ENCODE data around the gene CCDC188. TPM values are rescaled to one million over a fixed set of nuclear protein-coding genes. Genes with fewer than 3 reads are reported as not detected.
A peak's percentile ranks its signal among the peaks of the same experiment; 100 is the strongest.

CCDC188 gene
- total and polyA plus RNA-seq, 2 donors (not counting 1 experiment from before 2014, with no cell fraction given) = not detected

- H3K4me2 ChIP-seq (replicated peaks; ENCODE audit: low read depth, low read length, poor library complexity, severe bottlenecking) = peak within 1 kb of the TSS; percentile 95
- DNase-seq (peak; percentile 99), ATAC-seq (ENCODE audit: low read depth) (peak; percentile 84)
- no peaks in the 10 kb centered on the region for H3K27me3 ChIP-seq (replicated peaks in 1 of 4; ENCODE audit: control extremely low read depth in 1 of 4, control insufficient read depth in 3 of 4, insufficient read depth in 4 of 4, low read length in 3 of 4)
- intact Hi-C loops (cut with micrococcal nuclease) = loop anchor here (1.0 to 10.0 kb wide), 8 partner anchors 14 to 994 kb away; partner anchors contain the start of genes DGCR2, DGCR8, PI4KA and SNAP29
- TF ChIP-seq CTCF (IDR thresholded peaks at IDR 0.05) (peak; percentile 30), EZH2 (IDR thresholded peaks at IDR 0.05; ENCODE audit: borderline replicate concordance, insufficient read depth, low read depth, low read length, poor library complexity, severe bottlenecking) (no peak)
- no peaks in the 10 kb centered on the region for H3K9me3 ChIP-seq (ENCODE audit: control extremely low read depth in 1 of 3, control insufficient read depth in 2 of 3, insufficient read depth in 1 of 3, low read length in 2 of 3)
- H3K4me1 ChIP-seq (ENCODE audit: control insufficient read depth in 2 of 2, insufficient read depth in 2 of 2, low read length in 2 of 2) = peaks cover 19 to 40% of the 10 kb centered on the region in 2 donors
- H3K4me3 ChIP-seq (ENCODE audit: control extremely low read depth in 1 of 5, extremely low read depth in 1 of 5, insufficient read depth in 1 of 5, low read depth in 2 of 5, low read length in 4 of 5) = peak within 1 kb of the TSS; percentile 42 to 94 (median 80)
- Mint-ChIP-seq H3K9me3 (ENCODE audit: insufficient read depth) (no peaks in the 10 kb centered on the region), H3K4me1 (peaks cover 29% of the 10 kb centered on the region), H3K4me3 (peak within 1 kb of the TSS; percentile 93), H3K27me3 (no peaks in the 10 kb centered on the region), H3K27ac (peak within 1 kb of the TSS; percentile 94)
- WGBS (ENCODE audit: insufficient coverage) = under 1% methylated on average over 88 of the region's 88 CpGs
- peak within 1 kb of the TSS; percentile 84 for H2AFZ ChIP-seq (ENCODE audit: insufficient read depth, low read depth, low read length, poor library complexity, severe bottlenecking)
- POLR2A ChIA-PET = interaction anchor here (1.2 to 1.6 kb wide), 4 partner anchors 9 to 96 kb away, joined by 3 to 5 read pairs (median 3); partner anchors contain the start of gene TANGO2
- peaks cover 51% of the 10 kb centered on the region for H4K20me1 ChIP-seq (ENCODE audit: control insufficient read depth, insufficient read depth, low read length, poor library complexity, severe bottlenecking)
- peaks cover 62% of the 10 kb centered on the region for H3K79me2 ChIP-seq (ENCODE audit: control insufficient read depth, insufficient read depth, low read length)
- CTCF ChIA-PET = no interaction called here
- H3K36me3 ChIP-seq (replicated peaks in 1 of 2; ENCODE audit: control extremely low read depth in 1 of 2, control insufficient read depth in 1 of 2, extremely low read depth in 1 of 2, insufficient read depth in 2 of 2, low read length in 1 of 2) = peaks cover 0 to 40% of the 10 kb centered on the region in 2 experiments
- peak within 1 kb of the TSS; percentile 93 for H3K9ac ChIP-seq (ENCODE audit: low read length)
- H3K27ac ChIP-seq (ENCODE audit: low read length in 2 of 2) = peak within 1 kb of the TSS; percentile 66 to 85
Measured at GRCh38 chr22:20116951-20117632, 33.8 kb downstream of the CCDC188 start, which contains the start of gene TRMT2A. Gene TRMT2A, minus strand, starts transcription at chr22:20117226. Its CDS starts 320 bp downstream, at chr22:20116906.
